NCI-H69 (cell line): ENCODE measurements around the gene TAF7L.
"Not testable (repeated sequence)": the region's sequence is repeated elsewhere in the genome, so short reads cannot be mapped to it uniquely, and the experiment has no call there.

Experiments
- DNase-seq: peaks from one replicate; lab custom pipeline; 2025; lab: John Stamatoyannopoulos, UW

Gene TAF7L, protein sequence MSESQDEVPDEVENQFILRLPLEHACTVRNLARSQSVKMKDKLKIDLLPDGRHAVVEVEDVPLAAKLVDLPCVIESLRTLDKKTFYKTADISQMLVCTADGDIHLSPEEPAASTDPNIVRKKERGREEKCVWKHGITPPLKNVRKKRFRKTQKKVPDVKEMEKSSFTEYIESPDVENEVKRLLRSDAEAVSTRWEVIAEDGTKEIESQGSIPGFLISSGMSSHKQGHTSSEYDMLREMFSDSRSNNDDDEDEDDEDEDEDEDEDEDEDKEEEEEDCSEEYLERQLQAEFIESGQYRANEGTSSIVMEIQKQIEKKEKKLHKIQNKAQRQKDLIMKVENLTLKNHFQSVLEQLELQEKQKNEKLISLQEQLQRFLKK

GRCh38 chrX:101290957-101291603 lies at the start of gene TAF7L:
Gene TAF7L, minus strand, starts transcription at chrX:101291334. Its CDS starts 3,791 bp downstream, at chrX:101287543.
- no peak for DNase-seq

DNA sequence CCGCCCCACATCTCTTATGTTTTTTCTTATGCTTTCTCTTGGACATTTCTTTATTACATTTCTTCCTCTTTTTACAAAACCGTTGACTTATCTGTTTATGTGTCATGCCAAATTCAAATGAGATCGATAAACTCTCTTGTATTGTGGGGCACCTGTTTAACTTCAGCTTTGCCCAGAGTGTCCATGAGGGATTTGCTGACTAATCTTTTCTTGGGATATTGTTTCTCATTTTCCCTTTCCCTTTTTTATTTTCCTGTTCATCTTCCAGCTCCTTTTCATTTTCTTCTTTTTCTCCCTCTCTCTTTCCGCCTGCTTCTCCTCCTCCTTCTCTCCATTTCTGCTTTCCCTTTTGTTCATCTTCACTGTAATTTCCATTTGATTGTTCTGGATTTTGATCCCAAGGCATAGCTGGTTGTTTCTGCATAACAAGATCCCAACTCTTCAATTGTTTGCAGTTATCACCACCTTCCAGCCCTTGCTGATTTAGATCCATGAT lies 46.7 kb upstream of the TAF7L start:
- DNase-seq = no peak

DNA sequence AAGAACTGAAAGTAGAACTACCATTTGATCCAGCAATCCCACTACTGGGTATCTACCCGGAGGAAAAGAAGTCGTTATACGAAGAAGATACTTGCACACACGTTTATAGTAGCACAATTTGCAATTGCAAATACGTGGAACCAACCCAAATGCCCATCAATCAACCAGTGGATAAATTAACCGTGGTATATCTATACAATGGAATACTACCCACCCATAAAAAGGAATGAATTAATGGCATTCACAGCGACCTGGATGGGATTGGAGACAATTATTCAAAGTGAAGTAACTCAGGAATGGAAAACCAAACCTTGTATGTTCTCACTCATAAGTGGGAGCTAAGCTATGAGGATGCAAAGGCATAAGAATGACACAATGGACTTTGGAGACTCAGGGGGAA lies 43.2 kb upstream of the TAF7L start:
- not testable (repeated sequence) for DNase-seq

GRCh38 chrX:101326600-101326999 lies 35.5 kb upstream of the TAF7L start:
- peak; percentile 75 for DNase-seq

DNA sequence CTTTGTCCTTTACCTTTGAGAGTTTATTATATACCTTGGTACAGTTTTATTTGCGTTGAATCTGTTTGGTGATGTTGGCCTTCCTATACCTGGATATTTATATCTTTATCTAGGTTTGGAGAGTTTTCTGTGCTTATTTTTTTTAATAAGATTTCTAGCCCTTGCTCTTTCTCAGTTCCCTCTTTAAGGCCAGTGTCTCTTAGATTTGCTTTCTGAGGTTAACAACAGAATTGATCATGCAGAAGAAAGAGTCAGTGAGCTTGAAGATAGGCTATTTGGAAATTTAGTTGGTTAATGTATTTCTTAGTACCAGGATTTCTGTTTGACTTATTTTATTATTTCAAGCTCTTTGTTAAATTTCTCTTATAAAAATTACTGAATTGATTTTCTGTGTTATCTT lies 12.7 kb upstream of the TAF7L start:
- no peak for DNase-seq

- not testable (repeated sequence) for DNase-seq
Measured at GRCh38 chrX:101295603-101296002, 4.5 kb upstream of the TAF7L start.

GRCh38 chrX:101287402-101287801 lies 3.7 kb downstream of the TAF7L start:
- DNase-seq = peak; percentile 45

- no peak for DNase-seq
Measured at GRCh38 chrX:101276238-101276637, 14.9 kb downstream of the TAF7L start.

DNA sequence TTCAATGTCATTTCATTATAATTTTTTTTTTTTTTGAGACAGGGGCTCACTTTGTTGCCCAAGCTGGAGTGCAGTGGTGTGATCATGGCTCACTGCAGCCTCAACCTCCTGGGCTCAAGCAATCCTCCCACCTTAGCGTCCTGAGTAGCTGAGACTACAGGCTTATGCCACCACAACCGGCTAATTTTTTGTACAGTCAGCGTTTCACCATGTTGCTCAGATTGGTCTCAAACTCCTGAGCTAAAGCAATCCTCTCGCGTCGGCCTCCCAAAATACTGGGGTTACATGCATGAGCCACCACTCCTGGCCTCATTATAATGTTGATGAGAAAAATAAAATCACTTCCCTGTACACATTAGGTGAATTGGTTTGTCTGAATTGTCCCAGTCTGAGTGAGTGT lies 16.9 kb downstream of the TAF7L start:
- no peak for DNase-seq

DNA sequence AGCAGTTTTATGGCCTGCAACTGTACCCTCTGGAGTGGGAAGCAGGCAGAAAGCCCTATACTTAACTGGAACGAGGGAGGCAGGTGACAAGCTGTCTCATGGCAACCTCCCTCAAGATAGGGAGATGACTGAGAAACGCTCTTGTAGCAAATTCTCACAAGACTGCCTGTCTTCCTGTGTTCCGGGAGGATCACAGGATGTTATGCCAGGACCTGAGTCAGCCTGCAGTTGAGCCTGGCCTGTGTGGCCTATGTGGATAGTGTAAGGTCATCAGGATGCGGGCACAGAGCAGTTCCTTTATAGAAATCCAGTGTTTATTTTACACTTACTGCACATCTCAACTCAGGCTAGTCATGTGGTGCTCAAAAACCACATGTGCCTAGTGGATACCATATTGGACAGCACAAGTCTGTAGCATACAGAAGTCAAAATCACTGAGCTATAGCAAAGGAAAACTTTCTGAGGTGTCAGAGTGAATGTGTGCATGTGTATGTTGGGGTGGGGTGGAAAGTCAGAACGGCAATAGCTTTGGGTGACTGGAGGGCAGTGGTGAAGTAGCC lies 25.2 kb downstream of the TAF7L start:
- no peak for DNase-seq

DNA sequence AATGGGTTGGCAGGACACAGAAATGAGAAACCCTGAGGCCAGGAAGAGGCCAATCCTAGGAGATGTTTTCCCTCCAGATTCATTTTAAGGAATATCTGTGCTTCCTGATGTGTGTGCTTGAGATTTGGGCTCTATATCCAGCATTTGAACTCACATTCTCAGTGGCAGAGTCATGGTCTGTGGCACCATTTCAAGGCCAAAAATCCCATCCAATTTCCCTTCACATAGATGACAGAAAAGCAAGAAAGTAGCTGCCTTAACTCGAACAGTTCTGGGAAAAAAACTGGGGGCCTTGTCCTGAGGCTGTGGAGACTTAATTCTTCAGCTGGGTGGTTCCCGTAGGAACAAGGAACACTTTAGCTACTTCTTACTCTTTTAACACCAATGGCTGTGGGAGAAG lies 27.4 kb downstream of the TAF7L start:
- no peak for DNase-seq

GRCh38 chrX:101262590-101262989 lies 28.5 kb downstream of the TAF7L start:
- no peak for DNase-seq

DNA sequence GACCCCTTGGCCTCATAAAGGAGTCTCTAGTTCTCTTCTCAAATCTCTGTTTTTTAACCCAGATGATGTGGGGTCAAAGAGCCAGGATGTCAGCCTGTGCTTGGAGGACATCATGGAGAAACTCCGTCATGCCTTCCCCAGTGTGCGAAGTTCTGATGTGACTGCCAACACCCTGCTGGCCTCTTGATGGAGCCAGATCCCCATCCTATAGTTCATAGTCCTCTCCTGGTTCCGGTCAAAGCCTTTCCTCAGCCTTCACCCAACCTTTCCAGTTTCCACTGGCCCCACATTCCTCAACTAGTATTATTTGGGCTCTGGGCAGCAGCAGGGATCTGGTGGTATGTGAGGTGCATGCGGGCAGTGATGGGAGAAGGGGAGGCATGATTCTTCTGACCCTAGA lies 30.7 kb downstream of the TAF7L start:
- DNase-seq = peak; percentile 34

DNA sequence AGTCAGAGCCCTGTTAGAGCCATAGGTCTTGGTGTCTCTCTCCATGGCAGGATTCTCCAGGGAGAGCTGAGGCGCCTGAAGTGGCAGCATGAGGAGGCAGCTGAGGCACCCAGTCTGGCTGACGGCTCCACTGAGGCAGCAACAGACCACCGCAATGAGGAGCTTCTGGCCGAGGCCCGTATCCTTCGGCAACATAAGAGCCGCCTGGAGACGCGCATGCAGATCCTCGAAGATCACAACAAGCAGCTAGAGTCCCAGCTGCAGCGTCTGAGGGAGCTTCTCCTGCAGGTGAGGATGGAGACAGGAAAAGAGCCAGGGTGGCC lies 32.9 kb downstream of the TAF7L start:
- no peak for DNase-seq

DNA sequence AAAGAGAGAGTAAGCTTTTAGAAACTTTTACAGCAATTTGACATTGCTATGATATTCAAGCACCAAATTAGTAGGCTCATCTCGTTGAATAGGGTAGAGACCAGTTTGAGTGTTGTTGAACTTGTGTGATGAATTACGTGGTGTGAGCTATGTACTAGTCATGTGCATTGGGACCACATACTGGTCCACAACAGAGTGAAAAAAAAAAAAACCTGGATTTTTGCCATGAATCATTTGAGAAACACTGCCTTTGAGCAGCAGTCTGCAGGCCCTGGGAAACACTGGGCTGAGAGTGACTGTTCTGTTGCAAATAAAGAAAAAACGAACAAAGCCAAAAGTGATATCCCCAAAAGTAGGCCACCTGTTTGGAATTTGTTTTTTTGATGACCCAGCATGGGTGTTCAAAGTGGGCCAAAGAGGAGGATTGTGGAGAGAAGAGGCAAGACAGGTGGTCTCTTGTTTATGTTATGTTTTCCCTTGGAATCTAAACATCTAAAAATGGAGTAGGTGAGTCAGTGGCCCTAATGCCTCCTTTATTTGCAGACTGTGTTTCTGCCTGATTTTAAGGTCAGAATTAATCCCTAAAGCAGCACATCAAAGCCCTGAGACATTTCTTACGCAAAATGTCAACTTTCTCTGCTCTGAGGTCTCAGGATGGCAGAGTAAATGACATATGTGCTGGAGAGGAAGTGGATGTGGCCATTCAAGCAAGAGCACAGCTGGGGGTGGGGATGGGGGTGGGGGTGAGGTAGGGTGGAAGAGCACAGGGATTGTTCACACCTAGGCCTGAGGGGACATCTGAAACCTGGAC lies 33.5 kb downstream of the TAF7L start:
- no peak for DNase-seq

- no peak for DNase-seq
Measured at GRCh38 chrX:101252634-101253033, 38.5 kb downstream of the TAF7L start.

GRCh38 chrX:101241531-101241930 lies 49.6 kb downstream of the TAF7L start:
- DNase-seq = no peak

DNA sequence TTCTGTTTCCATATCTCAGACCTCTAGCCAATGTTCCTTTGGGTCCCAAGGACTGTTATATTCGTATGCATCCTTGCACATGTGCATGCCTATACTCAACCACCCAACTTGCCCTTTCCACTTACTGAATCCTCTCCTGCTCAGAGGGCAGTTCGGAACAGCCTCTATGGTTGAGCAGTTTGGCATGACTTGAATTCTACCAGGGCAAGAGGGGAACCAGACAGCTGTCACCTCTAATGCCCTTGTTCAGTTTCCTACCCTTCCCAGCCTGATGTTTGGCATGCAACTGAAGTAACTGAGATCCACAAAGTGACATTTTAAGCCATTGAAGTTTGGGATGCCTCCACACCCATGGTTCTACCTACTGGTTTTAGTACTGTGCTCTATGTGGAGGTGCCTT lies 54.1 kb downstream of the TAF7L start:
- no peak for DNase-seq

GRCh38 chrX:101232316-101232715 lies 58.8 kb downstream of the TAF7L start:
- no peak for DNase-seq

- no peak for DNase-seq
Measured at GRCh38 chrX:101231080-101231479, 60.1 kb downstream of the TAF7L start.

- no peak for DNase-seq
Measured at GRCh38 chrX:101230636-101231035, 60.5 kb downstream of the TAF7L start.

DNA sequence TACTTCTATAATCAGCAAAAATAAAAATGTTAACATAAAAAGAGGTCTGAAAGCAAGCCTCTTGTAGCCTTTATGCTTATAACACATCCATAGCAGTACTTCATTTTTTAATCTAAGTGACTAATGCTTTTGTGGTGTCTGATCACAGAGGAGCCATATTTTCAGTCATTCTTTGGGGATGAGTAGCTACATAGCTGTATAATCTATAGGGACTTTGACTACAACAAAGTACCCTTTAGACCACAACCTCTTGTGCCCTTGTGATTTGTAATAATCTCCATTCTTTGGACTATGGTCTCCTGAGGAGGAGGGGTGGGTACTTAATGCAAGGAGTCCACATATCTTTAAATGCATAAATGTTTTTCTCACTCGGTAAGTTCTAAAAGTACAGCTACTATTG lies 62.0 kb downstream of the TAF7L start:
- no peak for DNase-seq
